Ammon's horn (tissue), 1 donor: ENCODE measurements around the gene NPM3.
A peak's percentile ranks its signal among the peaks of the same experiment; 100 is the strongest.
"Not testable (repeated sequence)": the region's sequence is repeated elsewhere in the genome, so short reads cannot be mapped to it uniquely, and the experiment has no call there.

Experiments used
- DNase-seq: peaks from one replicate; pipeline ENCODE4 v3.0.0-alpha.2; 2016; ENCODE audit warnings: low spot score

The NPM3 gene

GRCh38 chr10:101803511-101803910 is 20.3 kb upstream of the NPM3 start:
- no peak for DNase-seq

GRCh38 chr10:101797403-101798059 is 14.3 kb upstream of the NPM3 start:
- DNase-seq = no peak

GRCh38 chr10:101793526-101793925 is 10.3 kb upstream of the NPM3 start:
- DNase-seq = no peak

GRCh38 chr10:101789686-101790085 is 6.4 kb upstream of the NPM3 start:
- no peak for DNase-seq

GRCh38 chr10:101789231-101789630 is 6.0 kb upstream of the NPM3 start:
- DNase-seq = not testable (repeated sequence)

- no peak for DNase-seq
Observed at GRCh38 chr10:101785801-101786200, 2.6 kb upstream of the NPM3 start.

GRCh38 chr10:101784558-101784957 is 1.3 kb upstream of the NPM3 start:
- no peak for DNase-seq

- no peak for DNase-seq
Observed at GRCh38 chr10:101783736-101784118, 481 bp upstream of the NPM3 start.

GRCh38 chr10:101781984-101782810 is 1.0 kb downstream of the NPM3 start:
- no peak for DNase-seq

GRCh38 chr10:101781655-101781983 is 1.6 kb downstream of the NPM3 start:
- no peak for DNase-seq

- peak; percentile 77 for DNase-seq
Observed at GRCh38 chr10:101780818-101781654, 2.2 kb downstream of the NPM3 start.

- no peak for DNase-seq
Observed at GRCh38 chr10:101780187-101780817, 2.9 kb downstream of the NPM3 start.

- DNase-seq = peak; percentile 74
Observed at GRCh38 chr10:101779544-101780186, 3.6 kb downstream of the NPM3 start.

- no peak for DNase-seq
Observed at GRCh38 chr10:101778781-101779543, 4.3 kb downstream of the NPM3 start.

- no peak for DNase-seq
Observed at GRCh38 chr10:101778151-101778780, 5.0 kb downstream of the NPM3 start.

- DNase-seq = no peak
Observed at GRCh38 chr10:101777619-101778145, 5.6 kb downstream of the NPM3 start.

- no peak for DNase-seq
Observed at GRCh38 chr10:101776161-101776817, 7.0 kb downstream of the NPM3 start.

- DNase-seq = no peak
Observed at GRCh38 chr10:101775273-101776160, 7.7 kb downstream of the NPM3 start, which contains the start of gene FGF8. Gene FGF8, minus strand, starts transcription at chr10:101776114. Its CDS starts 214 bp downstream, at chr10:101775900.
